Suprapubic skin (tissue), 4 donors: Measurements from ENCODE around the gene PUSL1.

Source experiments
- CTCF ChIP-seq, 2 donors: fragments of 200-600 bp in 1 of 2; fragments of 450-650 bp in 1 of 2; sonication (generic) in 1 of 2; IDR thresholded peaks; one replicate each; pipeline ENCODE4 v1.5.1; 2016 to 2019; ENCODE audit warnings: antibody characterized with exemption in 2 of 2, mild to moderate bottlenecking in 1 of 2, moderate library complexity in 1 of 2
- EP300 ChIP-seq: sonication (generic); formaldehyde crosslinking; IDR thresholded peaks from one replicate; pipeline ENCODE4 v1.6.1; 2017; ENCODE audit warnings: antibody characterized with exemption
- POLR2A ChIP-seq, 2 donors: fragments of 450-650 bp; IDR thresholded peaks; one replicate each; pipeline ENCODE4 v1.6.1; 2017; ENCODE audit warnings: antibody characterized with exemption in 2 of 2, mild to moderate bottlenecking in 2 of 2, moderate library complexity in 2 of 2
- POLR2AphosphoS5 ChIP-seq, 3 donors: sonication (generic); formaldehyde crosslinking; IDR thresholded peaks; one replicate each; pipeline ENCODE4 v1.6.1; 2017; ENCODE audit warnings: antibody characterized with exemption in 3 of 3

- TF ChIP-seq POLR2A (IDR thresholded peaks at IDR 0.05) (no peak), EP300 (no peak), CTCF (IDR thresholded peaks at IDR 0.05) (no peak), POLR2AphosphoS5 (IDR thresholded peaks at IDR 0.05) (no peak)
Measured at GRCh38 chr1:1285611-1286311, 22.6 kb upstream of the PUSL1 start.
